Muscle of leg (tissue), 11 donors: ENCODE results near the gene SLTM. TPM values are rescaled to one million over a fixed set of nuclear protein-coding genes. Genes with fewer than 3 reads are reported as not detected.
A peak's percentile ranks its signal among the peaks of the same experiment; 100 is the strongest.
"Not testable (repeated sequence)": the region's sequence is repeated elsewhere in the genome, so short reads cannot be mapped to it uniquely, and the experiment has no call there.

ENCODE experiments used
- DNase-seq: peaks from one replicate; pipeline ENCODE4 v3.0.0; 2013
- H3K27ac ChIP-seq: one replicate; pipeline ENCODE4 v1.5.1; 2013; ENCODE audit warnings: mild to moderate bottlenecking, low read length, control low read depth
- H3K27me3 ChIP-seq: one replicate; pipeline ENCODE4 v1.6.1; 2013; ENCODE audit warnings: low read length; ENCODE audit not compliant: control insufficient read depth, insufficient read depth
- H3K36me3 ChIP-seq: one replicate; pipeline ENCODE4 v1.6.1; 2013; ENCODE audit warnings: low read length; ENCODE audit not compliant: control insufficient read depth, insufficient read depth
- H3K4me1 ChIP-seq: one replicate; pipeline ENCODE4 v1.6.1; 2013; ENCODE audit warnings: low read length; ENCODE audit not compliant: control insufficient read depth, insufficient read depth
- H3K4me3 ChIP-seq: one replicate; pipeline ENCODE4 v1.5.1; 2013; ENCODE audit warnings: low read length, control low read depth
- H3K9me3 ChIP-seq: replicated peaks from 2 replicates; pipeline ENCODE4 v1.6.1; 2013; ENCODE audit warnings: low read depth, low read length; ENCODE audit not compliant: control insufficient read depth
- WGBS: methylation state at CpG from one replicate; pipeline ENCODE4 v1.1.5; 2013; ENCODE audit warnings: missing lambda C conversion rate; ENCODE audit not compliant: insufficient coverage; 5-methylcytosine and 5-hydroxymethylcytosine counted together
- polyA plus RNA-seq, 8 donors: library from polyadenylated mRNA; unstranded; fragments of 120-200 nt; gene quantifications; one replicate each; pipeline versions ENCODE4 v1.2.1 to v1.2.3, GENCODE V29; 2013; ENCODE audit warnings: inconsistent platforms in 1 of 8, low replicate concordance in 1 of 8; ENCODE audit not compliant: insufficient read length in 8 of 8, insufficient read depth in 1 of 8
- total RNA-seq: library from RNA; stranded (reverse); fragments of 120-200 nt; gene quantifications from one replicate; pipeline ENCODE4 v1.2.4, GENCODE V29; 2013

SLTM gene
- total and polyA plus RNA-seq, 9 donors = 53.0 to 76.8 (median 58.5) TPM

DNA sequence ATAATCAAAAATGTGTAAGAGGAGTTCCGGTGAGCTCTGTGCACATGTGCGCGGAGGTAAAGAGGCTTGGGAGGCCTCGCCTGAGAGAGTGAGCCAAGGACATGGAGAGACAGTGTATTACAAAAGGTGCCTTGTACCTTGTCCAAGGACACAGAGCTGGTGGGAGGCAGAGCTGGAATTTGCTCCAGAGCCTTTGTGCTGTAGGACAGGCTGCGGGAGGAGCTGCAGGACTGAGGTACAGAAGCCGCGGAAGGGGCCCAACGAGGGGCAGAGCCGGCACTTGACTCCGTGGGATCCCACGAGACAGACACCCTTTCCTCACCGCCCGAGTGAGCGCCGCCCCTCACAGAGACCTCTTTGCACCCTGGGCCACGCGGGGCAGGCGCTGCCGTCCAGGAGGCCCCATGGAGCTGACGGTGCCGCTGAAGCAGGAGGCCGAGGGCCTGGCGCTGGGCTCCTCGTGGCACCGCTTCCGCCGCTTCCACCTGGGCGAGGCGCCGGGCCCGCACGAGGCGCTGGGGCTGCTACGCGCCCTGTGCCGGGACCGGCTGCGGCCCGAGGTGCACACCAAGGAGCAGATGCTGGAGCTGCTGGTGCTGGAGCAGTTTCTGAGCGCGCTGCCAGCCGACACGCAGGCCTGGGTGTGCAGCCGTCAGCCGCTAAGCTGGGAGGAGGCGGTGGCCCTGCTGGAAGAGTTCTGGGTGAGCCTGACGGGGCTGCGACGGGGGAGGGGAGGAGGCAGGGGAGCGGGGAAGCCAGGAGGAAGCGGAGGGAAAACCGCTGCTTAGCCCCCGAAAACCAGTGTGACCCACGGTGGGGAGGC is 68.7 kb downstream of the SLTM start:
- Histone ChIP-seq H3K4me1 (peaks cover 9% of the 10 kb centered on the region), H3K36me3 (no peaks in the 10 kb centered on the region), H3K27me3 (peaks cover 3% of the 10 kb centered on the region), H3K27ac (peak overlapping the region; percentile 47), H3K4me3 (peak overlapping the region; percentile 45), H3K9me3 (no peaks in the 10 kb centered on the region)
- WGBS = 8% methylated on average over 52 of the region's 54 CpGs
- peak; percentile 58 for DNase-seq

DNA sequence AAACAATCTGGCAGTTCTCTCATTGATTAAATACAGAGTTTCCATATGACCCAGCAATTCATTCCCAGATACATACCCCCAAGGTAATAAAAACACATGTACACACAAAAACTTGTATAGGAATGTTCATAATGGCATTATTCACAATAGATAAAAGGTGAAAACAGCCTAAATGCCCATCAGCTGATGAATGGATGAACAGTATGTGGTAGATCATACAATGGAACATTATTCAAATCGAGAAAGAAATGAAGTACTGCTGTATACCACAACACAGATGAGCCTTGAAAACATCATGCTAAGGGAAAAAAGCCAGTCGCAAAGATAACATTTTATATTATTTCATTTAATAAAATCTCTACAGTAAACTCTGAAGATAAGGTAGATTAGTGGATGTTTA is 71.2 kb downstream of the SLTM start:
- no peaks in the 10 kb centered on the region for H3K36me3 ChIP-seq
- no peaks in the 10 kb centered on the region for H3K9me3 ChIP-seq
- DNase-seq = no peak
- no peak overlapping the region for H3K4me3 ChIP-seq
- no CpG with 5 or more reads among the region's 2 CpGs for WGBS
- H3K27ac ChIP-seq = no peak overlapping the region
- H3K4me1 ChIP-seq = peaks cover 9% of the 10 kb centered on the region
- H3K27me3 ChIP-seq = peaks cover 3% of the 10 kb centered on the region

DNA sequence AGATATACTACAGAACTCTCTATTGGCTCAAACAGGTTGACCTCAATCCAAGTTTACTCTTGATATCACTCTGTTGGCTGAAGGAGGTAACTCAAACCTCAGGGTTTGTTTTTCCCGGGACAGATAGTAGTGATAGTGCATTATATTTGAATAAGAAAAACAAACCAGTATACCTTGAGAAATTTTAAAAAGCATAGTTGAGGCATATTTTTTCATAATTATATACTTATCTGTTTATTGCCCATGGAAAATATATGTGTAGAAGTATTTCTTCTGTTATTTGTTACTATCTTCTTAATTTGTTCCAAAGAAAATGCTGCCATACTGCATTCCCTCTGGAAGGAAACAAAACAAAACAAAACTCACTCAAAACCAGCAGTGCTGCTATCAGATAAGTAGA is 76.9 kb downstream of the SLTM start:
- not testable (repeated sequence) for H3K9me3 ChIP-seq, DNase-seq, H3K36me3 ChIP-seq, H3K4me1 ChIP-seq, H3K4me3 ChIP-seq, H3K27me3 ChIP-seq, H3K27ac ChIP-seq
- no CpG with 5 or more reads among the region's 1 CpG for WGBS

DNA sequence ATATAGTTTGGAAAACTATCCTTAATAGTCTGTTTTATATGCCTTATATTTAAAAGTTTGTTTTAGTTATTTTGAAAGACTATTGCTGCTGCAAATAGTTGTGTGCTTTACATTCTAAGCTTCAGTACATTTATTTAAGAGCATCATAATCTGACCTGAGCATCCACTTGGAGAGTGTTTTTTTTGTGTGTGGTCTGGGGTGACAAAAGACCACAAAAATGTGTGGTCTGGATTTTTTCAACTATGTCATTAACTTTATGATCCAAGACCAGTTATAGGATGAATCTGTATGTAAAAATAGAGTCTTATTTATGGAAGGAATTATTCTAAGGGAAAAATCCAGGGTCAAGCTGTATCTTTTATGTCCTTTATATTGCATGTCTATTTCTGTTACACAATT is 77.4 kb downstream of the SLTM start:
- Histone ChIP-seq H3K27me3 (no peaks in the 10 kb centered on the region), H3K27ac (no peak overlapping the region), H3K9me3 (no peaks in the 10 kb centered on the region), H3K4me1 (no peaks in the 10 kb centered on the region), H3K4me3 (no peak overlapping the region), H3K36me3 (peaks cover 3% of the 10 kb centered on the region)
- DNase-seq = no peak

DNA sequence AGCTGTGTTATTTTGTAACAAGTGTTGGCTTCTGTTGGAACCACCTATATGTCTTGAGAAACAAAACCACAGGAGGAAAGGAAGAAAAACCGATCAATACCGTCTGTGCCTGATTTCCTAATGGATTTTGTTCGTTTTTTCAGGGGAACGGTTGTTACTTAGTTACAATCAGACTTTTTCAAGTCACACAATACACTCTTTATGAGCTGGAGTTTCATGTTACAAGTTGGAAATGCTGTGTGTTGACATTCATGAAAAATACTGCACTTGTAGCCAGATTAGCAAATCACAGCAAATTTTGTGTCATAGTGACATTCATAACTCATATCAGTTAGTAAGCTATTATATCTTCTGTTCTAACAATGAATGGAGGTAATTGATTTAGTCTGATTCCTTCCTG is 78.9 kb downstream of the SLTM start:
- no CpG with 5 or more reads among the region's 4 CpGs for WGBS
- H3K36me3 ChIP-seq = peaks cover 3% of the 10 kb centered on the region
- no peaks in the 10 kb centered on the region for H3K4me1 ChIP-seq

DNA sequence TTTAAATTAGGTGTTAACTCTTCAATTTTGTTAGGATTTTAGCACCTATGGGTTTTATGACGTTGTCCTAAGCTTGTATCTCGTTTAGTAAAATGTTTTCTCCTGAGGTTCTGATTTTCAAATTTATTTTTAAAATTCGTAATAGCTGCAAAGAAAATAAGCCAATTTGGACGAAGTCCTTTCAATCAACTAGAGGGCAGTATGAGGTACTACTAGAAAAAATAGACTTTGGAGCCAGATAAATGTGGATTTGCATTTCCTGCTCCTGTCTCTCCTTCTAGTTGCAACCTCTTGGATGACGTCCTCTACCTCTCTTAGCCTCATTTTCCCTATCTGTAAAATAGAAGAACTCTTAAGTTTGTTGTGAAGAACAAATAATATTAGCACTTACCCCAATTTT is 81.1 kb downstream of the SLTM start:
- H3K9me3 ChIP-seq = no peaks in the 10 kb centered on the region
- no peaks in the 10 kb centered on the region for H3K4me1 ChIP-seq
- H3K27ac ChIP-seq = no peak overlapping the region
- DNase-seq = no peak
- no CpG with 5 or more reads among the region's 5 CpGs for WGBS
- H3K36me3 ChIP-seq = peaks cover 3% of the 10 kb centered on the region
- H3K27me3 ChIP-seq = no peaks in the 10 kb centered on the region
- no peak overlapping the region for H3K4me3 ChIP-seq

More for the DNA sequence above, 78.9 kb downstream of the SLTM start:
- no peak for DNase-seq
- H3K9me3 ChIP-seq = no peaks in the 10 kb centered on the region
- H3K27me3 ChIP-seq = no peaks in the 10 kb centered on the region
- no peak overlapping the region for H3K27ac ChIP-seq
- H3K4me3 ChIP-seq = no peak overlapping the region

DNA sequence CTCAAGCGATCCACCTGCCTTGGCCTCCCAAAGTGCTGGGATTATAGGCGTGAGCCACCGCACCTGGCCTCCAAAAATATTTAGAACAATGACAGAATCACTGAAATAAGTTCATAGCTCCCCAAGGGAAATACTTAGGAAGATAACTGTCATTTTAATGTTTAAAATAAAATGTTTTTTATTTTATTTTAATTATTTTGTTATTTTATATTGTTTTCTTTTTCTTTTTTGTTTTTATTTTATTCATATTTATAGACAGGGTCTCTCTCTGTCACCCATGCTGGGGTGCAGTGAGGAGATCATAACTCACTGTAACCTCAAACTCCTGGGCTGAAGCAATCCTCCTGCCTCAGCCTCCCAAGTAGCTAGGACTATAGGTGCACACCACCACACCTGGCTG is 82.3 kb downstream of the SLTM start:
- DNase-seq = not testable (repeated sequence)

DNA sequence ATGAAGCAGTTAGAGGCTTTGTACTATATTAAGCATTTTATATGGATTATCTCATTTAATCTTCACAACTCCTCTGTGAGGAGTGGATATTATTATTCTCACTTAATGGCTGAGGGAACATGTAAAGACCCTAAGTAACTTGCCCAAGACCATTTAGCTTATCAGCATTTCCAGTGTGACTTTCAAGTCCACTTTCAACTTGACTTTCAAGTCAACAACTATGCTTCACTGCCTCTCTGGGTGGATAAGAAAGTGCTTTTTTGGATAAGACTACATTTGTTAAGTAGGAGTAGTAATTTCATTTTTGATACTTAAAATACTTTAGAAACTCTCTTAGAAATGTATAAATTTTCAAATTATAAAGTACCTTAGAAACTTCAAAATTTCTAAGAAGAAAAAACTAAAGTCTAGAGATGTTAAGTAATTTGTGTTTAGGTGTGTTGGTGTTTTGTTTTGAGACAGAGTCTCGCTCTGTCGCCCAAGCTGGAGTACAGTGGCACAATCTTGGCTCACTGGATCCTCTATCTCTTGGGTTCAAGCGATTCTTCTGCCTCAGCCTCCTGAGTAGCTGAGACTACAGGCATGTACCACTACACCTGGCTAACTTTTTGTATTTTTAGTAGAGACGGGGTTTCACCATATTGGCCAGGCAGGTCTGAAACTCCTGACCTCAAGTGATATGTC is 90.6 kb downstream of the SLTM start:
- H3K4me3 ChIP-seq = no peak overlapping the region
- H3K27me3 ChIP-seq = no peaks in the 10 kb centered on the region
- H3K9me3 ChIP-seq = no peaks in the 10 kb centered on the region
- no peaks in the 10 kb centered on the region for H3K4me1 ChIP-seq
- DNase-seq = no peak
- no peaks in the 10 kb centered on the region for H3K36me3 ChIP-seq
- WGBS = 100% methylated on average over 4 of the region's 4 CpGs
- H3K27ac ChIP-seq = no peak overlapping the region

More for the DNA sequence above, 82.3 kb downstream of the SLTM start:
- H3K4me3 ChIP-seq, H3K36me3 ChIP-seq, H3K9me3 ChIP-seq, H3K27me3 ChIP-seq, H3K27ac ChIP-seq, H3K4me1 ChIP-seq: not testable (repeated sequence)
- 80% methylated on average over 1 of the region's 3 CpGs for WGBS

DNA sequence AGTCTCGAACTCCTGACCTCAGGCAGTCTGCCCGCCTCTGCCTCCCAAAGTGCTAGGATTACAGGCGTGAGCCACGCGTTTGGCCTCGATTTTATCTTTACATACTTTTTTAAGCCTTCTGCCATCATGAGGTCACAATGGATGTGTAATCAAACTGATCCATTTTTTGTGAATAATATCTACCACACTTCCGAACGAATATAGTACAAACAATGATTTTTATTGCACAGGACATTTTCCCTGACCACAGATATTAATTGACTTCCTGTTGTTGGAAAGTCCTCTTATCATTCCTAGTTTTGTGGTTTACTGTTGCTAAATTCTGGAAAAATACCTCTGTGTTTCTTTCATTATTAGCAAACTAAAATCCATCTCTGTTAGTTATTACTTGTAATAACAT is 93.4 kb downstream of the SLTM start:
- peaks cover 4% of the 10 kb centered on the region for H3K36me3 ChIP-seq
- WGBS = 100% methylated on average over 1 of the region's 8 CpGs

DNA sequence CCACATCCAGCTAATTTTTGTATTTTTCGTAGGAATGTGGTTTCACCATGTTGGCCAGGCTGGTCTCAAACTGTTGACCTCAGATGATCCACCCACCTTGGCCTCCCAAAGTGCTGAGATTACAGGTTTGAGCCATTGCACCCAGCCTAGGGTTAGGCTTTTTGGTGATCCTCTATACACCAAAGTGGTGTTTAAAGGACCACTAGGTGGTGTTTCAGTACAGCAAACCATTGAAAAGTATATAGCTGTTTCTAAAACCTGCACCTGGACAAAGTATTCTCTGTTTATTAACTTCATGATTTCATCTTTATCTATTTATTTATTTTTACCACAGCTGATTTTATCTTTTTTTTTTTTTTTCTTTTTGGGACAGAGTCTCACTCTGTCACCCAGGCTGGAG is 94.0 kb downstream of the SLTM start:
- peaks cover 4% of the 10 kb centered on the region for H3K36me3 ChIP-seq
- no peak overlapping the region for H3K27ac ChIP-seq
- H3K4me3 ChIP-seq = no peak overlapping the region
- no peaks in the 10 kb centered on the region for H3K9me3 ChIP-seq
- WGBS = 80% methylated on average over 1 of the region's 1 CpG
- H3K27me3 ChIP-seq = no peaks in the 10 kb centered on the region
- H3K4me1 ChIP-seq = no peaks in the 10 kb centered on the region
- DNase-seq = peak; percentile 9

More for the DNA sequence above, 93.4 kb downstream of the SLTM start:
- H3K27me3 ChIP-seq = no peaks in the 10 kb centered on the region
- H3K4me1 ChIP-seq = no peaks in the 10 kb centered on the region
- no peak overlapping the region for H3K4me3 ChIP-seq
- H3K27ac ChIP-seq = no peak overlapping the region
- no peaks in the 10 kb centered on the region for H3K9me3 ChIP-seq
- no peak for DNase-seq
